ENCODE data around the gene FBXL20.
"Not testable (repeated sequence)": the region's sequence is repeated elsewhere in the genome, so short reads cannot be mapped to it uniquely, and the experiment has no call there.

FBXL20 gene

GRCh38 chr17:39393736-39394135, 7.7 kb downstream of the FBXL20 start:
- no peaks in the 10 kb centered on the region for H3K36me3 ChIP-seq
- no peak overlapping the region for H3K4me3 ChIP-seq (ENCODE audit: low read depth, low read length)
- no peak for TF ChIP-seq CTCF (IDR thresholded peaks at IDR 0.05; ENCODE audit: low read depth, low read length)
- H3K27me3 ChIP-seq (ENCODE audit: insufficient read depth, low read depth, severe bottlenecking), result no peaks in the 10 kb centered on the region
- no peak overlapping the region for H3K27ac ChIP-seq
- no peak for DNase-seq
- no peaks in the 10 kb centered on the region for H3K9me3 ChIP-seq (ENCODE audit: severe bottlenecking)

- H3K36me3 ChIP-seq, result no peaks in the 10 kb centered on the region
- no peaks in the 10 kb centered on the region for H3K9me3 ChIP-seq (ENCODE audit: severe bottlenecking)
- H3K27me3 ChIP-seq (ENCODE audit: insufficient read depth, low read depth, severe bottlenecking), result no peaks in the 10 kb centered on the region
- no peak overlapping the region for H3K4me3 ChIP-seq (ENCODE audit: low read depth, low read length)
- TF ChIP-seq CTCF (IDR thresholded peaks at IDR 0.05; ENCODE audit: low read depth, low read length), result no peak
- no peak overlapping the region for H3K27ac ChIP-seq
- no peak for DNase-seq
Observed at GRCh38 chr17:39391448-39391847, 10.0 kb downstream of the FBXL20 start.

GRCh38 chr17:39385040-39385439, 16.4 kb downstream of the FBXL20 start:
- DNase-seq, result no peak
- Histone ChIP-seq H3K27me3 (ENCODE audit: insufficient read depth, low read depth, severe bottlenecking) (no peaks in the 10 kb centered on the region), H3K9me3 (ENCODE audit: severe bottlenecking) (no peaks in the 10 kb centered on the region), H3K4me3 (ENCODE audit: low read depth, low read length) (no peak overlapping the region), H3K36me3 (no peaks in the 10 kb centered on the region), H3K27ac (no peak overlapping the region)
- no peak for TF ChIP-seq CTCF (IDR thresholded peaks at IDR 0.05; ENCODE audit: low read depth, low read length)

- no peak for DNase-seq
- H3K27me3 ChIP-seq (ENCODE audit: insufficient read depth, low read depth, severe bottlenecking), result no peaks in the 10 kb centered on the region
- H3K27ac ChIP-seq, result no peak overlapping the region
- H3K4me3 ChIP-seq (ENCODE audit: low read depth, low read length), result no peak overlapping the region
- H3K36me3 ChIP-seq, result no peaks in the 10 kb centered on the region
- no peak for TF ChIP-seq CTCF (IDR thresholded peaks at IDR 0.05; ENCODE audit: low read depth, low read length)
- H3K9me3 ChIP-seq (ENCODE audit: severe bottlenecking), result no peaks in the 10 kb centered on the region
Observed at GRCh38 chr17:39380144-39380543, 21.3 kb downstream of the FBXL20 start.

- Histone ChIP-seq H3K9me3 (ENCODE audit: severe bottlenecking) (no peaks in the 10 kb centered on the region), H3K36me3 (no peaks in the 10 kb centered on the region), H3K4me3 (ENCODE audit: low read depth, low read length) (no peak overlapping the region), H3K27ac (no peak overlapping the region), H3K27me3 (ENCODE audit: insufficient read depth, low read depth, severe bottlenecking) (no peaks in the 10 kb centered on the region)
- no peak for TF ChIP-seq CTCF (IDR thresholded peaks at IDR 0.05; ENCODE audit: low read depth, low read length)
- no peak for DNase-seq
Observed at GRCh38 chr17:39376434-39376833, 25.0 kb downstream of the FBXL20 start.

- H3K9me3 ChIP-seq (ENCODE audit: severe bottlenecking); H3K36me3 ChIP-seq; H3K4me3 ChIP-seq (ENCODE audit: low read depth, low read length); DNase-seq; H3K27ac ChIP-seq; H3K27me3 ChIP-seq (ENCODE audit: insufficient read depth, low read depth, severe bottlenecking): not testable (repeated sequence)
Observed at GRCh38 chr17:39367805-39368204, 33.6 kb downstream of the FBXL20 start.

Measured in WERI-Rb-1 (cell line).